CD4-positive, CD25-positive, alpha-beta regulatory T cell (primary cell): ENCODE results near the gene ST6GALNAC3. TPM values are rescaled to one million over a fixed set of nuclear protein-coding genes. Genes with fewer than 3 reads are reported as not detected.

Source experiments
- ATAC-seq, 2 donors: fragments of 150-1000 bp; cut with Tn5 transposase; one replicate each; pipeline ENCODE4 v1.10.0; 2021; ENCODE audit warnings: low read depth in 2 of 2, moderate number of reproducible peaks in 2 of 2, moderate library complexity in 1 of 2
- DNase-seq, 3 donors: peaks; one replicate each; pipeline versions ENCODE4 v3.0.0 to v3.0.0-alpha.2; 2012 to 2022; ENCODE audit warnings: mixed read lengths in 1 of 3
- H3K27ac ChIP-seq: one replicate; pipeline ENCODE4 v1.7.0; 2013; ENCODE audit warnings: mild to moderate bottlenecking, low read length; ENCODE audit not compliant: insufficient read depth, poor library complexity, severe bottlenecking
- H3K27me3 ChIP-seq: one replicate; pipeline ENCODE4 v1.7.0; 2013; ENCODE audit warnings: low read length; ENCODE audit not compliant: control insufficient read depth, insufficient read depth
- H3K36me3 ChIP-seq: one replicate; pipeline ENCODE4 v1.7.0; 2013; ENCODE audit warnings: mild to moderate bottlenecking, low read length, moderate library complexity; ENCODE audit not compliant: control insufficient read depth, insufficient read depth
- H3K4me1 ChIP-seq: 2 replicates; pipeline ENCODE4 v1.7.0; 2013; ENCODE audit warnings: mild to moderate bottlenecking, low read length; ENCODE audit not compliant: insufficient read depth, control insufficient read depth, poor library complexity, severe bottlenecking
- H3K4me3 ChIP-seq: one replicate; pipeline ENCODE4 v1.7.0; 2013; ENCODE audit warnings: low read depth, mild to moderate bottlenecking, low read length, moderate library complexity
- H3K9me3 ChIP-seq, 2 experiments: 1 replicate in 1 of 2; 2 replicates in 1 of 2; pipeline ENCODE4 v1.7.0; 2013; ENCODE audit warnings: low read length in 2 of 2, mild to moderate bottlenecking in 1 of 2, moderate library complexity in 1 of 2; ENCODE audit not compliant: control insufficient read depth in 2 of 2
- H3K27ac Mint-ChIP-seq, 3 donors: one replicate each; pipeline ENCODE4 v1.8.0; 2020 to 2022; ENCODE audit warnings: mild to moderate bottlenecking in 3 of 3, mixed read lengths in 3 of 3, moderate library complexity in 2 of 3
- H3K27me3 Mint-ChIP-seq: one replicate; pipeline ENCODE4 v1.8.0; 2022; ENCODE audit warnings: mild to moderate bottlenecking, mixed read lengths
- H3K36me3 Mint-ChIP-seq: one replicate; pipeline ENCODE4 v1.8.0; 2020; ENCODE audit warnings: mixed read lengths
- H3K4me1 Mint-ChIP-seq, 4 donors: one replicate each; pipeline ENCODE4 v1.8.0; 2020 to 2022; ENCODE audit warnings: mixed read lengths in 4 of 4, mild to moderate bottlenecking in 1 of 4
- H3K4me3 Mint-ChIP-seq, 4 donors: one replicate each; pipeline ENCODE4 v1.8.0; 2020 to 2022; ENCODE audit warnings: mild to moderate bottlenecking in 4 of 4, mixed read lengths in 4 of 4, moderate library complexity in 3 of 4
- H3K9me3 Mint-ChIP-seq, 7 donors: one replicate each; pipeline ENCODE4 v1.8.0; 2020 to 2022; ENCODE audit warnings: mixed read lengths in 7 of 7, mild to moderate bottlenecking in 3 of 7, moderate library complexity in 2 of 7
- polyA plus RNA-seq, 4 donors: library from polyadenylated mRNA; unstranded; fragments of 300-500 nt; fragmentation: Illumina TruSeq; gene quantifications; one replicate each; pipeline ENCODE4 v1.2.3, GENCODE V29; 2021
- total RNA-seq: library from RNA; stranded (reverse); gene quantifications from one replicate; pipeline ENCODE4 v1.2.3, GENCODE V29; 2022

The ST6GALNAC3 gene
- total and polyA plus RNA-seq, 5 donors from 2014 or later, result 0.03 to 3.4 (median 0.95) TPM

GRCh38 chr1:76583235-76583868 is 508.8 kb downstream of the ST6GALNAC3 start:
- no peak overlapping the region for H3K27ac Mint-ChIP-seq
- Histone ChIP-seq H3K4me3 (no peak overlapping the region), H3K9me3 (no peaks in the 10 kb centered on the region), H3K36me3 (no peaks in the 10 kb centered on the region), H3K4me1 (no peaks in the 10 kb centered on the region), H3K27me3 (no peaks in the 10 kb centered on the region), H3K27ac (no peak overlapping the region)
- no peaks in the 10 kb centered on the region for H3K4me1 Mint-ChIP-seq
- no peak overlapping the region for H3K4me3 Mint-ChIP-seq
- H3K36me3 Mint-ChIP-seq, result no peaks in the 10 kb centered on the region
- no peak for ATAC-seq
- no peaks in the 10 kb centered on the region for H3K27me3 Mint-ChIP-seq
- no peak for DNase-seq
- peaks cover 0 to 2% (median 0%) of the 10 kb centered on the region in 7 donors for H3K9me3 Mint-ChIP-seq

GRCh38 chr1:76583875-76584477 is 509.4 kb downstream of the ST6GALNAC3 start:
- Histone ChIP-seq H3K36me3 (no peaks in the 10 kb centered on the region), H3K4me3 (no peak overlapping the region), H3K27me3 (no peaks in the 10 kb centered on the region), H3K4me1 (no peaks in the 10 kb centered on the region), H3K9me3 (no peaks in the 10 kb centered on the region), H3K27ac (no peak overlapping the region)
- Mint-ChIP-seq H3K9me3 (peaks cover 0 to 2% (median 0%) of the 10 kb centered on the region in 7 donors), H3K4me1 (no peaks in the 10 kb centered on the region), H3K27me3 (no peaks in the 10 kb centered on the region), H3K4me3 (no peak overlapping the region), H3K36me3 (no peaks in the 10 kb centered on the region), H3K27ac (no peak overlapping the region)
- DNase-seq, result no peak
- ATAC-seq, result no peak

- no peak overlapping the region for H3K27ac Mint-ChIP-seq
- Histone ChIP-seq H3K4me1 (no peaks in the 10 kb centered on the region), H3K27ac (no peak overlapping the region), H3K9me3 (no peaks in the 10 kb centered on the region), H3K4me3 (no peak overlapping the region), H3K27me3 (no peaks in the 10 kb centered on the region), H3K36me3 (no peaks in the 10 kb centered on the region)
- DNase-seq (no peak), ATAC-seq (no peak)
- peaks cover 0 to 3% (median 0%) of the 10 kb centered on the region in 7 donors for H3K9me3 Mint-ChIP-seq
- no peaks in the 10 kb centered on the region for H3K36me3 Mint-ChIP-seq
- H3K4me1 Mint-ChIP-seq, result no peaks in the 10 kb centered on the region
- no peaks in the 10 kb centered on the region for H3K27me3 Mint-ChIP-seq
- H3K4me3 Mint-ChIP-seq, result no peak overlapping the region
These were observed 511.6 kb downstream of the ST6GALNAC3 start for GRCh38 chr1:76585980-76586674.

- no peaks in the 10 kb centered on the region for H3K36me3 ChIP-seq
- H3K9me3 Mint-ChIP-seq, result peaks cover 0 to 4% (median 0%) of the 10 kb centered on the region in 7 donors
- H3K4me3 Mint-ChIP-seq, result no peak overlapping the region
These were observed 512.7 kb downstream of the ST6GALNAC3 start for GRCh38 chr1:76587212-76587611.

GRCh38 chr1:76591461-76591860 is 516.9 kb downstream of the ST6GALNAC3 start:
- H3K4me3 Mint-ChIP-seq, result no peak overlapping the region
- peaks cover 9% of the 10 kb centered on the region for H3K27me3 Mint-ChIP-seq
- peaks cover 0 to 4% (median 0%) of the 10 kb centered on the region in 7 donors for H3K9me3 Mint-ChIP-seq
- no peaks in the 10 kb centered on the region for H3K36me3 ChIP-seq
- no peak overlapping the region for H3K27ac ChIP-seq
- H3K4me1 Mint-ChIP-seq, result no peaks in the 10 kb centered on the region
- ATAC-seq (no peak), DNase-seq (no peak)
- H3K36me3 Mint-ChIP-seq, result no peaks in the 10 kb centered on the region
- H3K27me3 ChIP-seq, result no peaks in the 10 kb centered on the region
- no peaks in the 10 kb centered on the region for H3K4me1 ChIP-seq
- H3K4me3 ChIP-seq, result no peak overlapping the region
- no peak overlapping the region for H3K27ac Mint-ChIP-seq
- no peaks in the 10 kb centered on the region for H3K9me3 ChIP-seq

More at GRCh38 chr1:76587212-76587611, 512.7 kb downstream of the ST6GALNAC3 start:
- Histone ChIP-seq H3K9me3 (no peaks in the 10 kb centered on the region), H3K4me1 (no peaks in the 10 kb centered on the region), H3K27me3 (no peaks in the 10 kb centered on the region), H3K4me3 (no peak overlapping the region), H3K27ac (no peak overlapping the region)
- ATAC-seq (no peak), DNase-seq (no peak)
- no peaks in the 10 kb centered on the region for H3K4me1 Mint-ChIP-seq
- H3K27me3 Mint-ChIP-seq, result no peaks in the 10 kb centered on the region
- no peak overlapping the region for H3K27ac Mint-ChIP-seq
- no peaks in the 10 kb centered on the region for H3K36me3 Mint-ChIP-seq

GRCh38 chr1:76591963-76592362 is 517.4 kb downstream of the ST6GALNAC3 start:
- peaks cover 0 to 4% (median 0%) of the 10 kb centered on the region in 7 donors for H3K9me3 Mint-ChIP-seq

GRCh38 chr1:76593141-76593540 is 518.6 kb downstream of the ST6GALNAC3 start:
- Mint-ChIP-seq H3K9me3 (peaks cover 0 to 8% (median 0%) of the 10 kb centered on the region in 7 donors), H3K4me1 (no peaks in the 10 kb centered on the region), H3K36me3 (no peaks in the 10 kb centered on the region), H3K27me3 (peaks cover 9% of the 10 kb centered on the region), H3K4me3 (no peak overlapping the region), H3K27ac (no peak overlapping the region)
- no peaks in the 10 kb centered on the region for H3K9me3 ChIP-seq
- H3K27me3 ChIP-seq, result no peaks in the 10 kb centered on the region
- H3K27ac ChIP-seq, result no peak overlapping the region
- no peak overlapping the region for H3K4me3 ChIP-seq
- no peaks in the 10 kb centered on the region for H3K36me3 ChIP-seq
- H3K4me1 ChIP-seq, result no peaks in the 10 kb centered on the region
- DNase-seq (no peak), ATAC-seq (no peak)

More at GRCh38 chr1:76591963-76592362, 517.4 kb downstream of the ST6GALNAC3 start:
- Histone ChIP-seq H3K27me3 (no peaks in the 10 kb centered on the region), H3K4me3 (no peak overlapping the region), H3K27ac (no peak overlapping the region), H3K36me3 (no peaks in the 10 kb centered on the region), H3K9me3 (no peaks in the 10 kb centered on the region), H3K4me1 (no peaks in the 10 kb centered on the region)
- Mint-ChIP-seq H3K27ac (no peak overlapping the region), H3K36me3 (no peaks in the 10 kb centered on the region), H3K27me3 (peaks cover 9% of the 10 kb centered on the region), H3K4me3 (no peak overlapping the region), H3K4me1 (no peaks in the 10 kb centered on the region)
- ATAC-seq (no peak), DNase-seq (no peak)
